ENCODE results near the gene TBC1D7. TPM values are rescaled to one million over a fixed set of nuclear protein-coding genes. Genes with fewer than 3 reads are reported as not detected.

Gene TBC1D7
- total and polyA plus RNA-seq, 2 experiments from 2014 or later: 8.5 to 25.8 TPM

- Histone ChIP-seq H2AFZ (no peak overlapping the region), H3K9me2 (ENCODE audit: insufficient read depth) (no peaks in the 10 kb centered on the region), H3K36me3 (ENCODE audit: low read depth) (no peaks in the 10 kb centered on the region), H3K9ac (no peak overlapping the region), H3K79me2 (ENCODE audit: insufficient read depth) (no peaks in the 10 kb centered on the region), H3K4me2 (ENCODE audit: unreplicated experiment) (no peak overlapping the region), H4K20me1 (ENCODE audit: insufficient read depth) (no peaks in the 10 kb centered on the region; the same call in 1 of the 2 replicates), H3K4me3 (no peak overlapping the region), H3K9me3 (ENCODE audit: low read depth) (no peaks in the 10 kb centered on the region), H3F3A (ENCODE audit: insufficient read depth) (no peaks in the 10 kb centered on the region), H3K27me3 (replicated peaks; ENCODE audit: insufficient read depth) (peaks cover 51% of the 10 kb centered on the region), H3K27ac (no peak overlapping the region), H3K4me1 (ENCODE audit: insufficient read depth) (peaks cover 5% of the 10 kb centered on the region)
- 93 to 95% methylated on average over 23 to 24 of the region's 24 CpGs for WGBS, 2 experiments (ENCODE audit: low coverage in 1 of 2, low lambda C conversion rate in 2 of 2, missing lambda C conversion rate in 2 of 2)
- no peak for DNase-seq
- no peak for TF ChIP-seq EZH2 (IDR thresholded peaks at IDR 0.05; ENCODE audit: insufficient read depth, poor library complexity, severe bottlenecking)
- no peak for TF ChIP-seq EZH2phosphoT487 (IDR thresholded peaks at IDR 0.05; ENCODE audit: insufficient read depth, low read depth)
- in situ Hi-C loops (cut with MboI): no loop called here
Observed at GRCh38 chr6:13272131-13273046, 55.9 kb downstream of the TBC1D7 start.

- H3K27me3 ChIP-seq (replicated peaks; ENCODE audit: insufficient read depth): peaks cover 52% of the 10 kb centered on the region
- H3K9me2 ChIP-seq (ENCODE audit: insufficient read depth): no peaks in the 10 kb centered on the region
- no peaks in the 10 kb centered on the region for H3K9me3 ChIP-seq (ENCODE audit: low read depth)
- H3K9ac ChIP-seq: no peak overlapping the region
- no peaks in the 10 kb centered on the region for H3K79me2 ChIP-seq (ENCODE audit: insufficient read depth)
- DNase-seq: peak; percentile 70
- H3K36me3 ChIP-seq (ENCODE audit: low read depth): no peaks in the 10 kb centered on the region
- H3K4me2 ChIP-seq (ENCODE audit: unreplicated experiment): no peak overlapping the region
- H3F3A ChIP-seq (ENCODE audit: insufficient read depth): no peaks in the 10 kb centered on the region
- H4K20me1 ChIP-seq (ENCODE audit: insufficient read depth): no peaks in the 10 kb centered on the region; the same call in 1 of the 2 replicates
- WGBS, 2 experiments (ENCODE audit: low coverage in 1 of 2, low lambda C conversion rate in 2 of 2, missing lambda C conversion rate in 2 of 2): 56 to 60% methylated on average over 8 of the region's 8 CpGs
- TF ChIP-seq EZH2 (IDR thresholded peaks at IDR 0.05; ENCODE audit: insufficient read depth, poor library complexity, severe bottlenecking): no peak
- no peak for TF ChIP-seq EZH2phosphoT487 (IDR thresholded peaks at IDR 0.05; ENCODE audit: insufficient read depth, low read depth)
- H3K4me3 ChIP-seq: no peak overlapping the region
- H3K4me1 ChIP-seq (ENCODE audit: insufficient read depth): peaks cover 5% of the 10 kb centered on the region
- no peak overlapping the region for H2AFZ ChIP-seq
- in situ Hi-C loops (cut with MboI): no loop called here
- H3K27ac ChIP-seq: no peak overlapping the region
Observed at GRCh38 chr6:13268913-13269518, 59.3 kb downstream of the TBC1D7 start.

- no peak overlapping the region for H3K27ac ChIP-seq
- H3K36me3 ChIP-seq (ENCODE audit: low read depth): no peaks in the 10 kb centered on the region
- peak; percentile 12 for DNase-seq
- no peak overlapping the region for H3K4me2 ChIP-seq (ENCODE audit: unreplicated experiment)
- H3K9ac ChIP-seq: no peak overlapping the region
- no peaks in the 10 kb centered on the region; the same call in 1 of the 2 replicates for H4K20me1 ChIP-seq (ENCODE audit: insufficient read depth)
- no peaks in the 10 kb centered on the region for H3K79me2 ChIP-seq (ENCODE audit: insufficient read depth)
- 85 to 93% methylated on average over 2 of the region's 2 CpGs for WGBS, 2 experiments (ENCODE audit: low coverage in 1 of 2, low lambda C conversion rate in 2 of 2, missing lambda C conversion rate in 2 of 2)
- no peaks in the 10 kb centered on the region for H3K9me2 ChIP-seq (ENCODE audit: insufficient read depth)
- TF ChIP-seq EZH2phosphoT487 (IDR thresholded peaks at IDR 0.05; ENCODE audit: insufficient read depth, low read depth) (no peak), EZH2 (IDR thresholded peaks at IDR 0.05; ENCODE audit: insufficient read depth, poor library complexity, severe bottlenecking) (no peak)
- H3K4me1 ChIP-seq (ENCODE audit: insufficient read depth): peaks cover 5% of the 10 kb centered on the region
- no peaks in the 10 kb centered on the region for H3F3A ChIP-seq (ENCODE audit: insufficient read depth)
- peaks cover 39% of the 10 kb centered on the region for H3K27me3 ChIP-seq (replicated peaks; ENCODE audit: insufficient read depth)
- H2AFZ ChIP-seq: no peak overlapping the region
- in situ Hi-C loops (cut with MboI): no loop called here
- H3K9me3 ChIP-seq (ENCODE audit: low read depth): no peaks in the 10 kb centered on the region
- H3K4me3 ChIP-seq: no peak overlapping the region
Observed at GRCh38 chr6:13267142-13267651, 61.1 kb downstream of the TBC1D7 start.

GRCh38 chr6:13263669-13264068, 64.7 kb downstream of the TBC1D7 start:
- Histone ChIP-seq H3K9ac (no peak overlapping the region), H3K79me2 (ENCODE audit: insufficient read depth) (no peaks in the 10 kb centered on the region), H4K20me1 (ENCODE audit: insufficient read depth) (no peaks in the 10 kb centered on the region), H3K9me3 (ENCODE audit: low read depth) (no peaks in the 10 kb centered on the region), H3K27me3 (replicated peaks; ENCODE audit: insufficient read depth) (peaks cover 31% of the 10 kb centered on the region), H3K36me3 (ENCODE audit: low read depth) (no peaks in the 10 kb centered on the region), H3F3A (ENCODE audit: insufficient read depth) (no peaks in the 10 kb centered on the region), H3K27ac (no peak overlapping the region), H3K4me3 (no peak overlapping the region), H3K4me2 (ENCODE audit: unreplicated experiment) (no peak overlapping the region), H3K9me2 (ENCODE audit: insufficient read depth) (no peaks in the 10 kb centered on the region), H3K4me1 (ENCODE audit: insufficient read depth) (no peaks in the 10 kb centered on the region), H2AFZ (no peak overlapping the region)
- WGBS, 2 experiments (ENCODE audit: low coverage in 1 of 2, low lambda C conversion rate in 2 of 2, missing lambda C conversion rate in 2 of 2): 87 to 90% methylated on average over 6 of the region's 6 CpGs
- in situ Hi-C loops (cut with MboI): no loop called here
- TF ChIP-seq EZH2phosphoT487 (IDR thresholded peaks at IDR 0.05; ENCODE audit: insufficient read depth, low read depth) (no peak), EZH2 (IDR thresholded peaks at IDR 0.05; ENCODE audit: insufficient read depth, poor library complexity, severe bottlenecking) (no peak)
- no peak for DNase-seq

All from GM23248 (cell line).